WERI-Rb-1 (cell line): ENCODE measurements around the gene SYNE2.

Source experiments
- DNase-seq: peaks from one replicate; pipeline ENCODE4 v3.0.0-alpha.2; 2020
- H3K27ac ChIP-seq: fragments of 250-450 bp; sonication (Bioruptor Pico); 2 replicates; pipeline ENCODE4 v1.5.1; 2020; ENCODE audit warnings: mild to moderate bottlenecking, moderate library complexity
- H3K27me3 ChIP-seq: fragments of 250-450 bp; sonication (Bioruptor Pico); 2 replicates; pipeline ENCODE4 v1.5.1; 2021; ENCODE audit warnings: mild to moderate bottlenecking, low read depth, moderate library complexity; ENCODE audit not compliant: insufficient read depth, severe bottlenecking
- H3K36me3 ChIP-seq: fragments of 250-450 bp; sonication (Bioruptor Pico); 2 replicates; pipeline ENCODE4 v1.5.1; 2020; ENCODE audit warnings: mild to moderate bottlenecking, moderate library complexity
- H3K4me3 ChIP-seq: 2 replicates; pipeline ENCODE4 v1.5.1; 2011; ENCODE audit warnings: low read depth, mild to moderate bottlenecking, control low read depth, low read length
- H3K9me3 ChIP-seq: fragments of 250-450 bp; sonication (Bioruptor Pico); 2 replicates; pipeline ENCODE4 v1.5.1; 2021; ENCODE audit warnings: mild to moderate bottlenecking, moderate library complexity; ENCODE audit not compliant: severe bottlenecking
- CTCF ChIP-seq: IDR thresholded peaks from 2 replicates; pipeline ENCODE4 v1.5.1; 2011; ENCODE audit warnings: low read depth, mild to moderate bottlenecking, control low read depth, inconsistent platforms, low read length

Gene SYNE2

GRCh38 chr14:64234877-64235651 lies 382.3 kb downstream of the SYNE2 start:
- H3K4me3 ChIP-seq, result peak overlapping the region; percentile 6; the same call in 1 of the 2 replicates
- peak; percentile 71 for DNase-seq
- TF ChIP-seq CTCF, result no peak
- no peak overlapping the region for H3K27ac ChIP-seq
- H3K27me3 ChIP-seq, result no peaks in the 10 kb centered on the region
- no peaks in the 10 kb centered on the region for H3K9me3 ChIP-seq
- H3K36me3 ChIP-seq, result no peaks in the 10 kb centered on the region; the same call in none of the 2 replicates

GRCh38 chr14:64235652-64236640 lies 383.1 kb downstream of the SYNE2 start:
- no peaks in the 10 kb centered on the region; the same call in none of the 2 replicates for H3K36me3 ChIP-seq
- DNase-seq, result no peak
- H3K4me3 ChIP-seq, result peak overlapping the region; percentile 6; the same call in 1 of the 2 replicates
- H3K27ac ChIP-seq, result no peak overlapping the region
- TF ChIP-seq CTCF, result no peak
- H3K27me3 ChIP-seq, result no peaks in the 10 kb centered on the region
- no peaks in the 10 kb centered on the region for H3K9me3 ChIP-seq

- H3K27ac ChIP-seq, result no peak overlapping the region
- no peaks in the 10 kb centered on the region; the same call in 1 of the 2 replicates for H3K36me3 ChIP-seq
Measured at GRCh38 chr14:64238049-64238448, 385.2 kb downstream of the SYNE2 start.

GRCh38 chr14:64238631-64239030 lies 385.8 kb downstream of the SYNE2 start:
- DNase-seq, result no peak
- no peak overlapping the region for H3K27ac ChIP-seq
- H3K36me3 ChIP-seq, result no peaks in the 10 kb centered on the region
- no peaks in the 10 kb centered on the region for H3K27me3 ChIP-seq
- no peak overlapping the region for H3K4me3 ChIP-seq
- TF ChIP-seq CTCF, result no peak
- H3K9me3 ChIP-seq, result no peaks in the 10 kb centered on the region

More at GRCh38 chr14:64238049-64238448, 385.2 kb downstream of the SYNE2 start:
- H3K4me3 ChIP-seq, result no peak overlapping the region
- TF ChIP-seq CTCF, result no peak
- H3K9me3 ChIP-seq, result no peaks in the 10 kb centered on the region
- no peaks in the 10 kb centered on the region for H3K27me3 ChIP-seq
- no peak for DNase-seq

- H3K4me3 ChIP-seq, result no peak overlapping the region
- no peak for TF ChIP-seq CTCF
- no peak overlapping the region for H3K27ac ChIP-seq
- H3K9me3 ChIP-seq, result no peaks in the 10 kb centered on the region
- DNase-seq, result no peak
- H3K27me3 ChIP-seq, result no peaks in the 10 kb centered on the region
- H3K36me3 ChIP-seq, result no peaks in the 10 kb centered on the region
Measured at GRCh38 chr14:64244279-64244678, 391.5 kb downstream of the SYNE2 start.
